ENCODE data around the gene PRKN.

DNA sequence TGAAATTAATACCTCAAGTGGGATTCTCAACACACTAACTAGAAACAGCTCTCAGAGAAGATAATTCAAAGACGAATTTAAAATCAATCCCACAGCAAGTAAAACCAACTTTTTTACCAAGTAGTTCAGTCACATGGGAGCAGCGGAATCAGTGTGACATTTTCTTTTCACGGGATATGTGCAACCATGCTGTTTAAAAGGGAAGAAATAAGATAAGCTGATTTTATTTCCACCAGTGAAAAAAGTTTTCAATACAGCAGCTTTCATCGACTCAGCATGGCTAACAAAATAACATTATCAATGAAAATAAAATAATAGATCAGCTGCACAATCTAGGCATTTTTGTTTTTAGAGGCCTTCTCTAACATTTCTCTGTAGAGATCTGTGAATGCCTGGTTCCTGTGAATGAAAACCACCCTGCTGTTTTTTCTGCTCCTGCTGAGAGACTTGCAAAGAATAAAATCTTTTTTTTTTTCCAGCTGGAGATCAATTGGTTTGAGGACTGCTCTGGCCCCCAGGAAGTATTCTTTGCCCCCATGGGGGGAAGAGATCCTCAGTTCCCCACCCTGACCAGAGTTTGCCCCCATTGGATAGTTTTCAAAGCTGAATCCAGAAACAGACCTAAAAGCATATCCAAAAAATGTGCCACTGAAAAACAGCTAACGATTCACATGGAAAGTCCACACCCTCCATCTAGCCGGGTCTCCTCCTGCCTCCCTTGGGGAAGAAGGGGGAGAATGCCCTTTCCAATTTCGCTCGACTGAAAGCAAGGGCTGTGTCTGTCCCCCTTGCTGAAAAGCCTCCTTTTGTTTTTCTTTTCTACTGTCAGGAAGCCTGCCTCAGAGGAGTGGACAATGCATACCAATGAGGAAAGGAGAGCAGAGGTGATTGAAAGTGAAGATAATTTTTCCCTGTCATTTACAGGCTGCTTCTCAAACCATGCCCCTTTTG, 317.6 kb downstream of the PRKN start:
- TF ChIP-seq POLR2A (IDR thresholded peaks at IDR 0.05) (no peak), EP300 (IDR thresholded peaks at IDR 0.05) (no peak)
- TF ChIP-seq, protein P1, sequence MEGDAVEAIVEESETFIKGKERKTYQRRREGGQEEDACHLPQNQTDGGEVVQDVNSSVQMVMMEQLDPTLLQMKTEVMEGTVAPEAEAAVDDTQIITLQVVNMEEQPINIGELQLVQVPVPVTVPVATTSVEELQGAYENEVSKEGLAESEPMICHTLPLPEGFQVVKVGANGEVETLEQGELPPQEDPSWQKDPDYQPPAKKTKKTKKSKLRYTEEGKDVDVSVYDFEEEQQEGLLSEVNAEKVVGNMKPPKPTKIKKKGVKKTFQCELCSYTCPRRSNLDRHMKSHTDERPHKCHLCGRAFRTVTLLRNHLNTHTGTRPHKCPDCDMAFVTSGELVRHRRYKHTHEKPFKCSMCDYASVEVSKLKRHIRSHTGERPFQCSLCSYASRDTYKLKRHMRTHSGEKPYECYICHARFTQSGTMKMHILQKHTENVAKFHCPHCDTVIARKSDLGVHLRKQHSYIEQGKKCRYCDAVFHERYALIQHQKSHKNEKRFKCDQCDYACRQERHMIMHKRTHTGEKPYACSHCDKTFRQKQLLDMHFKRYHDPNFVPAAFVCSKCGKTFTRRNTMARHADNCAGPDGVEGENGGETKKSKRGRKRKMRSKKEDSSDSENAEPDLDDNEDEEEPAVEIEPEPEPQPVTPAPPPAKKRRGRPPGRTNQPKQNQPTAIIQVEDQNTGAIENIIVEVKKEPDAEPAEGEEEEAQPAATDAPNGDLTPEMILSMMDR (IDR thresholded peaks at IDR 0.05) = no peak

Data from tibial nerve (tissue), 4 donors.